ENCODE results near the gene LSG1. TPM values are rescaled to one million over a fixed set of nuclear protein-coding genes. Genes with fewer than 3 reads are reported as not detected.
"Not testable (repeated sequence)": the region's sequence is repeated elsewhere in the genome, so short reads cannot be mapped to it uniquely, and the experiment has no call there.

Gene LSG1
- total and polyA plus RNA-seq, 2 of the 13 experiments (the other 11 are each of a cell fraction or from before 2014, with no cell fraction given): 21.4 to 32.1 TPM

DNA sequence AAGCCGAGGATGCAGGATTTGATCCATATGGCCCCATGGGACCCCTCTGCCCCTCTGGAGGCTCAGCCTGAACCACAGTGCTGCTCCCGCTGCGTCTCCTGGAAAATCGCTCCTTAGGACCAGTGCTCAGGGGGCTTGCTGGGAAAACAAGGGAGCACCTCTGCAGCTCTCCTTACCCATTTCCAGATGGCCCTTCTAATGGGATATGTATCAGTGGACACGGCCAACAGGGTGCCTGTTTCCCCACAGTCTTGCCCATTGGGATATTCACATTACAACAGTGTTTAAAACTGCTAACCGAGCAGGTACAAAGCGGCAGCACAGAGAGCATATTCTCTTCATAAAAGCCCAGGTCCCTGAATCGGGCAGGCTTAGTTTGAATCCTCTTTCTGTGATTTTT, 65.8 kb downstream of the LSG1 start:
- no peak overlapping the region for H3K4me3 ChIP-seq (replicated peaks in 1 of 3; ENCODE audit: insufficient read depth in 1 of 3, low read depth in 2 of 3, low read length in 3 of 3)
- DNase-seq (ENCODE audit: low spot score) (no peak), FAIRE-seq (no peak), ATAC-seq (no peak)
- H3K4me1 ChIP-seq (ENCODE audit: insufficient read depth, low read length): no peaks in the 10 kb centered on the region
- 0 out of 5 replicates have a peak, but pooled peaks cover 0 to 3% of the 10 kb centered on the region in 2 experiments for H3K36me3 ChIP-seq (replicated peaks in 1 of 2; ENCODE audit: control insufficient read depth in 1 of 2, insufficient read depth in 2 of 2, low read length in 2 of 2)
- 91% methylated on average over 7 of the region's 8 CpGs for WGBS (ENCODE audit: low lambda C conversion rate)
- BruUV-seq (replicated peaks): no TSS peak
- no peaks in the 10 kb centered on the region for H3K79me2 ChIP-seq (ENCODE audit: insufficient read depth, low read length)
- ChIA-PET POLR2A (no interaction called here), CTCF (ENCODE audit: low intra/inter-chr PET ratio, low total read pairs) (no interaction called here)
- no peaks in the 10 kb centered on the region for H3K9me3 ChIP-seq (ENCODE audit: low read length)
- no peak overlapping the region for H3K27ac ChIP-seq (ENCODE audit: extremely low read length, insufficient read depth, low read length)
- H3K4me2 ChIP-seq (ENCODE audit: low read depth, low read length): no peak overlapping the region
- H2AFZ ChIP-seq (ENCODE audit: low read length): no peak overlapping the region
- no peak overlapping the region for H3K9ac ChIP-seq (ENCODE audit: insufficient read depth, low read depth, low read length)
- no peaks in the 10 kb centered on the region for H3K27me3 ChIP-seq (ENCODE audit: control insufficient read depth in 1 of 2, insufficient read depth in 2 of 2, low read length in 2 of 2)
- intact Hi-C loops (cut with micrococcal nuclease; ENCODE audit: unreplicated experiment): no loop called here
- H4K20me1 ChIP-seq (ENCODE audit: insufficient read depth, low read length): no peaks in the 10 kb centered on the region
- TF ChIP-seq PAWR (CRISPR knock-in tag; IDR thresholded peaks at IDR 0.05; ENCODE audit: borderline replicate concordance) (no peak), ZNF225 (CRISPR knock-in tag; IDR thresholded peaks at IDR 0.05) (no peak), SMYD3 (CRISPR knock-in tag; IDR thresholded peaks at IDR 0.05) (no peak), ZBTB7A (CRISPR knock-in tag; IDR thresholded peaks at IDR 0.05) (no peak)
- TF ChIP-seq, protein P1, sequence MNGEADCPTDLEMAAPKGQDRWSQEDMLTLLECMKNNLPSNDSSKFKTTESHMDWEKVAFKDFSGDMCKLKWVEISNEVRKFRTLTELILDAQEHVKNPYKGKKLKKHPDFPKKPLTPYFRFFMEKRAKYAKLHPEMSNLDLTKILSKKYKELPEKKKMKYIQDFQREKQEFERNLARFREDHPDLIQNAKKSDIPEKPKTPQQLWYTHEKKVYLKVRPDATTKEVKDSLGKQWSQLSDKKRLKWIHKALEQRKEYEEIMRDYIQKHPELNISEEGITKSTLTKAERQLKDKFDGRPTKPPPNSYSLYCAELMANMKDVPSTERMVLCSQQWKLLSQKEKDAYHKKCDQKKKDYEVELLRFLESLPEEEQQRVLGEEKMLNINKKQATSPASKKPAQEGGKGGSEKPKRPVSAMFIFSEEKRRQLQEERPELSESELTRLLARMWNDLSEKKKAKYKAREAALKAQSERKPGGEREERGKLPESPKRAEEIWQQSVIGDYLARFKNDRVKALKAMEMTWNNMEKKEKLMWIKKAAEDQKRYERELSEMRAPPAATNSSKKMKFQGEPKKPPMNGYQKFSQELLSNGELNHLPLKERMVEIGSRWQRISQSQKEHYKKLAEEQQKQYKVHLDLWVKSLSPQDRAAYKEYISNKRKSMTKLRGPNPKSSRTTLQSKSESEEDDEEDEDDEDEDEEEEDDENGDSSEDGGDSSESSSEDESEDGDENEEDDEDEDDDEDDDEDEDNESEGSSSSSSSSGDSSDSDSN (CRISPR knock-in tag; IDR thresholded peaks at IDR 0.05): no peak
- TF ChIP-seq, protein P2, sequence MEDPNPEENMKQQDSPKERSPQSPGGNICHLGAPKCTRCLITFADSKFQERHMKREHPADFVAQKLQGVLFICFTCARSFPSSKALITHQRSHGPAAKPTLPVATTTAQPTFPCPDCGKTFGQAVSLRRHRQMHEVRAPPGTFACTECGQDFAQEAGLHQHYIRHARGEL (CRISPR knock-in tag; IDR thresholded peaks at IDR 0.05): no peak
- in situ Hi-C loops (cut with HindIII; ENCODE audit: extremely low pct_ligation_motif_present, low pct_unique_long_range_greater_than_20kb): no loop called here

DNA sequence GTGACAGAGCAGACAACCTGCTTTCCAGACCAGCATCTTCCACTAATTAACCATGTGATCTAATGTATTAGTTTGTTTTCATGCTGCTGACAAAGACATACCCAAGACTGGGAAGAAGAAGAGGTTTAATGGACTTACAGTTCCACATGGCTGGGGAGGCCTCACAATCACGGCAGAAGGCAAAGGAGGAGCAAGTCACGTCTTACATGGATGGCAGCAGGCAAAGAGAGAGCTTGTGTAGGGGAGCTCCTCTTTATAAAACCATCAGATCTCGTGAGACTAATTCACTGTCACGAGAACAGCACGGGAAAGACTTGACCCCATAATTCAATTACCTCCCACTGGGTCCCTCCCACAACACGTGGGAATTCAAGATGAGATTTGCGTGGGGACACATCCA, 66.7 kb downstream of the LSG1 start:
- CTCF ChIA-PET (ENCODE audit: low intra/inter-chr PET ratio, low total read pairs); H3K36me3 ChIP-seq (replicated peaks in 1 of 2; ENCODE audit: control insufficient read depth in 1 of 2, insufficient read depth in 2 of 2, low read length in 2 of 2); POLR2A ChIA-PET; H3K79me2 ChIP-seq (ENCODE audit: insufficient read depth, low read length); FAIRE-seq; H3K4me2 ChIP-seq (ENCODE audit: low read depth, low read length); intact Hi-C loops (cut with micrococcal nuclease; ENCODE audit: unreplicated experiment); H4K20me1 ChIP-seq (ENCODE audit: insufficient read depth, low read length); DNase-seq (ENCODE audit: low spot score); H2AFZ ChIP-seq (ENCODE audit: low read length); H3K27ac ChIP-seq (ENCODE audit: extremely low read length, insufficient read depth, low read length); BruUV-seq (replicated peaks); H3K27me3 ChIP-seq (ENCODE audit: control insufficient read depth in 1 of 2, insufficient read depth in 2 of 2, low read length in 2 of 2); H3K4me1 ChIP-seq (ENCODE audit: insufficient read depth, low read length); H3K9me3 ChIP-seq (ENCODE audit: low read length); in situ Hi-C loops (cut with HindIII; ENCODE audit: extremely low pct_ligation_motif_present, low pct_unique_long_range_greater_than_20kb); H3K4me3 ChIP-seq (replicated peaks in 1 of 3; ENCODE audit: insufficient read depth in 1 of 3, low read depth in 2 of 3, low read length in 3 of 3); ATAC-seq; H3K9ac ChIP-seq (ENCODE audit: insufficient read depth, low read depth, low read length): not testable (repeated sequence)
- 94% methylated on average over 7 of the region's 7 CpGs for WGBS (ENCODE audit: low lambda C conversion rate)

All from HepG2 (cell line).